Testis (tissue), 3 donors: ENCODE results near the gene SSU72. TPM values are rescaled to one million over a fixed set of nuclear protein-coding genes. Genes with fewer than 3 reads are reported as not detected.
"Not testable (repeated sequence)": the region's sequence is repeated elsewhere in the genome, so short reads cannot be mapped to it uniquely, and the experiment has no call there.

Experiments used
- DNase-seq: peaks from one replicate; pipeline ENCODE4 v3.0.0-alpha.2; 2019
- H3K27ac ChIP-seq, 2 donors: fragments of 200-600 bp; sonication (generic); one replicate each; pipeline ENCODE4 v1.5.1; 2019
- H3K27me3 ChIP-seq: fragments of 200-600 bp; sonication (generic); one replicate; pipeline ENCODE4 v1.5.1; 2019
- H3K36me3 ChIP-seq: fragments of 200-600 bp; sonication (generic); one replicate; pipeline ENCODE4 v1.5.1; 2017; ENCODE audit warnings: low read depth; ENCODE audit errors: missing control alignments
- H3K4me1 ChIP-seq: fragments of 200-600 bp; sonication (generic); one replicate; pipeline ENCODE4 v1.5.1; 2019
- H3K4me3 ChIP-seq, 2 donors: fragments of 200-600 bp; sonication (generic); one replicate each; pipeline ENCODE4 v1.5.1; 2017 to 2019
- H3K9me3 ChIP-seq: fragments of 200-600 bp; sonication (generic); one replicate; pipeline ENCODE4 v1.5.1; 2017
- CTCF ChIP-seq, 3 experiments: fragments of 450-650 bp in 2 of 3; fragments of 200-600 bp in 1 of 3; sonication (generic) in 1 of 3; IDR thresholded peaks; one replicate each; pipeline ENCODE4 v1.5.1; 2016 to 2019; ENCODE audit warnings: antibody characterized with exemption in 3 of 3, mild to moderate bottlenecking in 2 of 3, moderate library complexity in 1 of 3
- POLR2A ChIP-seq: fragments of 450-650 bp; IDR thresholded peaks from one replicate; pipeline ENCODE4 v1.6.1; 2017; ENCODE audit warnings: antibody characterized with exemption, mild to moderate bottlenecking, moderate library complexity
- WGBS, 2 donors: methylation state at CpG; one replicate each; pipeline ENCODE4 v1.1.5; 2018; 5-methylcytosine and 5-hydroxymethylcytosine counted together
- intact Hi-C: fragments of 100-400 bp; cut with DNase I; formaldehyde crosslinking; loops from one replicate; pipeline ENCODE4 v1.15.1; 2023; ENCODE audit warnings: low total_unique reads
- polyA plus RNA-seq: library from polyadenylated mRNA; stranded (reverse); fragments of 350-450 nt; fragmentation: Illumina TruSeq; extraction: RNeasy Lipid Tissue Mini Kit (QIAGEN cat#74804); gene quantifications from one replicate; pipeline ENCODE4 v1.2.3, GENCODE V29; 2014; ENCODE audit warnings: low read depth, low replicate concordance; ENCODE audit not compliant: insufficient read depth
- total RNA-seq, 2 donors: library from RNA; depleted of rRNA; stranded (reverse); fragments of >200 nt; gene quantifications; one replicate each; pipeline ENCODE4 v1.2.3, GENCODE V29; 2016

The SSU72 gene
- total and polyA plus RNA-seq, 3 donors from 2014 or later: 67.0 to 158 (median 146) TPM

- Histone ChIP-seq H3K9me3 (no peaks in the 10 kb centered on the region), H3K4me1 (no peaks in the 10 kb centered on the region), H3K27ac (no peak overlapping the region), H3K27me3 (no peaks in the 10 kb centered on the region), H3K4me3 (no peak overlapping the region), H3K36me3 (no peaks in the 10 kb centered on the region)
- no peak for TF ChIP-seq CTCF (IDR thresholded peaks at IDR 0.05)
- TF ChIP-seq POLR2A: no peak
- WGBS, 2 donors: 90 to 99% methylated on average over 2 to 14 of the region's 18 CpGs
- intact Hi-C loops: no loop called here
- DNase-seq: no peak
Measured at GRCh38 chr1:1529321-1529720, 45.3 kb downstream of the SSU72 start.

- intact Hi-C loops: no loop called here
- Histone ChIP-seq H3K4me1 (no peaks in the 10 kb centered on the region), H3K36me3 (no peaks in the 10 kb centered on the region), H3K4me3 (no peak overlapping the region), H3K27me3 (no peaks in the 10 kb centered on the region), H3K27ac (no peak overlapping the region), H3K9me3 (no peaks in the 10 kb centered on the region)
- no peak for DNase-seq
- TF ChIP-seq POLR2A (no peak), CTCF (IDR thresholded peaks at IDR 0.05) (no peak)
- WGBS, 2 donors: 92 to 94% methylated on average over 10 to 37 of the region's 37 CpGs
Measured at GRCh38 chr1:1528301-1529267, 46.1 kb downstream of the SSU72 start.

GRCh38 chr1:1527092-1527816, 47.4 kb downstream of the SSU72 start:
- Histone ChIP-seq H3K9me3 (no peaks in the 10 kb centered on the region), H3K4me1 (no peaks in the 10 kb centered on the region), H3K27me3 (no peaks in the 10 kb centered on the region), H3K27ac (no peak overlapping the region), H3K4me3 (no peak overlapping the region), H3K36me3 (no peaks in the 10 kb centered on the region)
- intact Hi-C loops: no loop called here
- TF ChIP-seq CTCF (IDR thresholded peaks at IDR 0.05) (no peak), POLR2A (no peak)
- no peak for DNase-seq
- 93% methylated on average over 19 to 31 of the region's 31 CpGs for WGBS, 2 donors

GRCh38 chr1:1526476-1526875, 48.2 kb downstream of the SSU72 start:
- H3K4me1 ChIP-seq, H3K27me3 ChIP-seq, intact Hi-C loops, H3K27ac ChIP-seq, H3K9me3 ChIP-seq, H3K4me3 ChIP-seq, DNase-seq, H3K36me3 ChIP-seq: not testable (repeated sequence)
- WGBS, 2 donors: no CpG with 5 or more reads among the region's 21 CpGs

- DNase-seq, H3K27ac ChIP-seq, intact Hi-C loops, H3K27me3 ChIP-seq, H3K4me3 ChIP-seq, H3K36me3 ChIP-seq, H3K9me3 ChIP-seq, H3K4me1 ChIP-seq: not testable (repeated sequence)
- WGBS, 2 donors: 94 to 96% methylated on average over 16 to 30 of the region's 30 CpGs
Measured at GRCh38 chr1:1524750-1525383, 49.8 kb downstream of the SSU72 start.

- H3K4me1 ChIP-seq, intact Hi-C loops, H3K4me3 ChIP-seq, H3K36me3 ChIP-seq, H3K27ac ChIP-seq, H3K9me3 ChIP-seq, DNase-seq, H3K27me3 ChIP-seq: not testable (repeated sequence)
- 90 to 93% methylated on average over 12 to 17 of the region's 17 CpGs for WGBS, 2 donors
Measured at GRCh38 chr1:1523651-1524050, 51.0 kb downstream of the SSU72 start.

GRCh38 chr1:1523226-1523625, 51.4 kb downstream of the SSU72 start:
- H3K27ac ChIP-seq, H3K4me3 ChIP-seq, intact Hi-C loops, H3K27me3 ChIP-seq, DNase-seq, H3K9me3 ChIP-seq, H3K36me3 ChIP-seq, H3K4me1 ChIP-seq: not testable (repeated sequence)
- 93 to 96% methylated on average over 22 to 31 of the region's 31 CpGs for WGBS, 2 donors

- intact Hi-C loops, H3K9me3 ChIP-seq, DNase-seq, H3K27ac ChIP-seq, H3K36me3 ChIP-seq, H3K4me1 ChIP-seq, H3K27me3 ChIP-seq, H3K4me3 ChIP-seq: not testable (repeated sequence)
- WGBS, 2 donors: 92 to 93% methylated on average over 22 to 30 of the region's 30 CpGs
Measured at GRCh38 chr1:1522536-1522935, 52.1 kb downstream of the SSU72 start.
